NCI-H2196 (cell line): ENCODE measurements around the gene SLC9A3.
A peak's percentile ranks its signal among the peaks of the same experiment; 100 is the strongest.
"Not testable (repeated sequence)": the region's sequence is repeated elsewhere in the genome, so short reads cannot be mapped to it uniquely, and the experiment has no call there.

Source experiments
- DNase-seq: peaks from one replicate; lab custom pipeline; 2025; ENCODE audit not compliant: unreplicated experiment; lab: John Stamatoyannopoulos, UW

Gene SLC9A3

DNA sequence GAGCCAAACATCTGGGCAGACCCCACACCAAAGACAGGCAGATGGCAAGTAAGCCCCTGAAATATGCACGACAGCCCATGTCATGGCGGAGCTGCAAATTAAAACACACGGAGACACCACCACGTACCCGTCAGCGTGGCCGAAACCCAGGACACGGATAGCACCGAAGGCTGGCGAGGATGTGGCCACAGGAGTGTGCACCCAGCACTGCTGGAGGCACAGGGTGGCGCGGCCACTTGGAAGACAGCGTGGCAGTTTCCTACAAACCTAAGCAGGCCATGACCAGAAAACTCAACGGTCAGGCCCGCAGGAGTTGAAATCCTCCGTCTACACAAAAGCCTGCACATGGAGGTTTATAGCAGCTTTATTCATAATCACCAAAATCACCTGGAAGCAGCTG lies 12.8 kb downstream of the SLC9A3 start:
- no peak for DNase-seq

DNA sequence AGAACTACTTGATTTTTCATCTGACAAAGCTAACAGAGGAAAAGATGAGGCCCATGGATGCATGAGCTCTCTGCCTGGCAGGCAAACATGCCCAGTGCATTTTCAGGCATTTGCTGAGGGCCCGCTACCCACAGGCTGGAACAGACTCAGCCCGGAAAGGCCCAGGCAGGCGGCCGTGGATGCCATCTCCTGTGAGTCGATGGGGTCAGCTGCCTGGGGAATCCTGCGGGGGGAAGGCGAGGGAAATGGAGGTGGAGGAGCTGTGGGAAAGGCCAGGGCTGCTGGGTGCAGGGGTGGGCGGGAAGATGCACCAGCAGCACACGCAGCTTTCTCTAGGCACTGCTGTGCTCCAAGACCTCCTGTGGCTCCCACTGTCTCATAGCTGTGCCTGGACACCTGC lies 13.7 kb downstream of the SLC9A3 start:
- no peak for DNase-seq

DNA sequence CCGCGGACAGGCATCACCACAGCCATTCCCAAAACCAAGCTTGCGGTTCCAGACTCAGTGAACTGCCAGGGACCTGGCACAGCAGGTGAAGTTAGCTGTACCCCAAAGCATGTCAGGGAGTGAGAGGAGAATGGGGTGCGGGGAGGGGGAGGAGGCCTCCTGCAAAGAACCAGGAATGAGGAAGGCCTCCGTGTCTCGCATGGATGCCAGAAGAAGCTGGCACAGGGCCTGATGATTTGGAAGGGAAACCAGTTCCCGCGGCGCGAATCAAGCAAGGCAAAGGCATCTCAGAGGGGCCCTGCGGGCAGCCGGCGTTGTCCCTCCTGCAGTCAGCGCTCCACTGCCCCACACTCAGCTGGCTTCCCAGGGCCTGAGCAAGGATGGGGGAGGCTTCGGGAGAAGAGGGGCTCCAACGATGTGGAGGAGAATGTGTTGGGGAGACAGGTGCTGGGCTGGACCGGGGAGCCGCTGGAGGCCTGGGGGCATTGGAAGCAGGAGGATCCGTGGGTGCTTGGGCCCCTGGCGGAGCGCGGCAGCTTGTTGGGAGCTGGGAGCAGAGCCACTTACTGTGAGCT lies 14.6 kb downstream of the SLC9A3 start:
- no peak for DNase-seq

DNA sequence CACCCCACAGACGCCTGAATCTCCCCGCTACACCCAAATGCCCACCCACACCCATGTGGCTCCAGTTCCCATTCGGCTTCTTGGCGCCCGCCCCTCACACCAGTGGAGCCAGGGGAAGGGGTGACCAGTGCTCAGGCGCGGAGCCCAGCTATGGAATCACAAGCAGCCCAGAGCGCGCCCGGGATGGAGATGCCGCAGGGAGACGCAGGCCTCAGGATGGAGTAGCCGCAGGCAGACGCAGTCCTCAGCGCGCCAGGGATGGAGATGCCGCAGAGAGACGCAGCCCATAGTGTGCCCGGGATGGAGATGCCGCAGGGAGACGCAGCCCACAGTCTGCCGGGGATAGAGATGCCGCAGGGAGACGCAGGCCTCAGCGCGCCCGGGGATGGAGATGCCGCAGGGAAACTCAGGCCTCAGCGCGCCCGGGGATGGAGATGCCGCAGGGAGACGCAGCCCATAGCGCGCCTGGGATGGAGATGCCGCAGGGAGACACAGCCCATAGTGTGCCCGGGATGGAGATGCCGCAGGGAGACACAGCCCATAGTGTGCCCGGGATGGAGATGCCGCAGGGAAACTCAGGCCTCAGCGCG lies 16.2 kb downstream of the SLC9A3 start:
- DNase-seq, result not testable (repeated sequence)

DNA sequence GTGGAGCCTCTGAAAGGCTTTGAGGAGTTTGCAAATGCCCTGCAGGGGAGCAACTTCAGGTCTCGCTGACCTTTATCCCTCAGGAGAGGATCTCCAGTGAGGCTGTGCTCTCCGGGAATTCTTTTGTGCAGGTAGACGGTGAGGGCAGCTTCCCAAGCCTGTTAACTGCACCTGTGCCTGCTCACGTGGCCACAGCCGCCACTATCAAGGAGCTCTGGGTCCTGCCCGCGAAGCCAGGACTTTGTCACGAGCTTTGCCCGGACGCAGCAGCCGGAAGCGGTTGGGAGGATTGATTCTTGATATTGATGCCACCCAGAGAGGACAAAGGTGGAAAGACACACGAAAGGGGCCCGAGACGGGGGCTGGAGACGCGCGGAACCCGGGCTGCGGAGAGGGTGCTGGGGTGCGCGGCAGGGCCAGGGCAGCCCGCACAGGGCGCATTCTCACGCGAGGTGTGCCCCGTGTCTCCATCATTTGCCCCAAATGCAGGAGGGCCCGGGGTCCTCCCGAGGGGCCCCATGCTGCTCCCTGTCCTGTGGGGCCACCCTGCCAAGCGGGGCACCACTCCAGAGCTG lies 18.2 kb downstream of the SLC9A3 start:
- DNase-seq, result peak; percentile 60

DNA sequence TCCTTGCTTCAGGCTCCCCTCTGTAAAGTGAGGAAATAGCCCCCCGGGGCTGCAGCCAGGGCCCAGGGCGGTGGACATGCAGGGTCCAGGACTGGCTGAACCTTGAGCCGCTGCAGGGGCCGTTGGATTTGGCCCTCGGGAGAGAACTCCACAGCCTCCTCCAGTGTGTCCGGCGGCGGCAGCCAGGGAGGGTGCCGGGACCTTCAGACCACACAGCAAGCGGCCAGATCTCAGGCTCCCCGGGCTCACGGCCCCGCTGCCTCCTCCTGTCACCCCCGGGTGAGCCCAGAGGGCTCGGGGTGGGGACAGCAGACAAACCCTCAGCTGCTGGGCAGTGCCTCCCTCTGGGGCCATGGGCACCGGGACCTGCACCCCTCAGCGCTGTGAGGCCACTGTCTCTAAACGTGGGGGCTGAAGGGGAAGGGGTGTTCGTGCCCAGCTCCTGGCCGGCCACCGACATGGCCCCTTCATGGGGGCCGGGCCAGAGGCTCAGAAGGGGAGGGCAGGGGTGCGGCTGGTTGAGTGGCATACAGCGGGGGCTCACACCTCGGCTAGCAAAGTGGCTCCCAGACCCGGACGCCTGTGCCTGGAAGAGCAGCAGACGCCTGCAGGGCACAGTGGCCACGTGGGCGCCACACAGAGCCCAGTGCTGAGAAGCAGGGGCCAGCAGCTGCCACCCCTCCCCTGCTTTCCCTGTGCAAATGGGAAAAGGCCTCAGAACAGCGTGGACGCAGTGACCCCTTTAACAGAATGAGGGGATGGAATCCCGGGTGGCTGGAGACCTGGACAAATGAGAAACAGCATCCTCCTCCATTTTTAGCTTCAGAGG lies 19.7 kb downstream of the SLC9A3 start:
- DNase-seq, result no peak

DNA sequence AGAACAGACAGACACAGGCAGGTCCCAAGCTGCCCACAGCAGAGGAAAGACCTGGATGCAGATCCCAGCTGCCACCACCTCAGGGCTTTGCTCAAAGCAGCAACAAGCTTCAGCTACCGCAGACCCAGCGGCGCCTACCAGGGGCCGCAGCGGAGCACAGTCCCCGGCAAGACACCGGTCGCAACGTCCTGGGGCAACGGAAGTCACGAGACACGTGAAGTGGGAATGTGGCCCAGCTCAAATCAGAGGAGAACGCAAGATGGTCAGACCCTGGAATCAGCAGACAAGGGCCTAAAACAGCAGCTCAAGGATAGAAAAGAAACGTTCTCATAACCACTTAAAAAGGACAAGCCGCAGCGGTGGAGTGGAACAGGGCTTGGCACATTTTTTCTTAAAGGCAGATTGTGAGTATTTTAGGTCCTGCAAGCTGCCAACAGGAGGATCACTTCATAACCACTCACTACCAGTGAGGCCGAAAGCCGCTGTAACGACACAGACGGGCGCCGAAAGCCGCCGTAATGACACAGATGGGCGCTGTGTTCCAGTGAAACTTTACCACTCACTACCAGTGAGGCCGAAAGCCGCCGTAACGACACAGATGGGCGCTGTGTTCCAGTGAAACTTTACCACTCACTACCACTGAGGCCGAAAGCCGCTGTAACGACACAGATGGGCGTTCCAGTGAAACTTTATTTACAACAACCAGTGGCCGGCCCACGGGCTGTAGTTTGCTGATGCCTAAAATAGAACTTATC lies 21.7 kb downstream of the SLC9A3 start:
- DNase-seq, result no peak

DNA sequence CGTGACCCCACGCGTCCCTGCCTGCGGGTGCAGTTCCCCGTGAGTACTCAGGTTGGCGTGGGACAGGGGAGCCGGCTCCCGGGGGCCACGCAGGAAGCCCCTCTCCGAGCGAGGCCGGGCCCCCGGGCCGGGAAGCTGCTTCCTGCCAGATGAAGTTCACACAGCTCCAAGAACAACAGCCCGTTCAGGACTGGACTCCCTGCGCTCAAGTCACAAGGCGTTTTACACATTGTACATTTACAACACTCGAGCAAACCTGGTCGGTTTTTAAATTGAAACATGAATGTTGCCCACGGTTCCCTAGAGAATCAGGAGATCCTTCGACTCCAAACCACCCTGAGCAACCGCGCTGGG lies 22.4 kb downstream of the SLC9A3 start:
- no peak for DNase-seq

DNA sequence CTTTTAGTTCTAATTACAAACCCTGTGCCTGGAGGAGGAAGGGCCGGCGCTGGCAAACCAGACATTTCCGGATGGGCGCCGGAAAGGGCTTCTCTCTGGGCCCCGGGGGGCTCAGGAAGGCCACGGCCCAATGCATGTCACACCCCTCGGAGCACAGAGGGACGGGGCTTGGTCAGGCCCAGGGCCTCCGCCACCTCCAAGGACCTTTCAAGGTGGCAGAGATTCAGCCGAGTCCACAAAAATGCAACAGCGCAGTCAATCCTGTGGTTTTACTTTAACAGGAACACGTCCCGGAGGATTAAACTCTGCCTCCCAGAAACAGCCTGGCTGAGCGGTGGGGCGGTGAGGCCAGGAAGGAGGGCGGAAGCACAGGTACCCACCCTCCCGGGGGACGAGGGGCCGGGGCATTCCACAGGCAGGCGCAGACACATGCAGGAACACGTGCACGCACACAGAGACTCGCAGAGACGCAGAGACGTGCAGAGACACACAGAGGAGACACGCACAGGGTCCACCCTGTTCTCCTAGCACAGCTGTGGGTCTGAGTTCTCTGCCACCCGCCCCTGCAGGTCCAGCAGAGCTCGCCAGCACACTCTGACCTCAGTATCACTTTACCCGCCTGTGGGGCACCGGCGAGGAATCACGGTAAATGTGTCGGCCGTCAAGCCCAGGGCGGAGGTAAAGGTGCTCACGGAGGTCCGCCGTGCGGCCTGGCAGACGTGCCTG lies 23.0 kb downstream of the SLC9A3 start:
- DNase-seq, result no peak

DNA sequence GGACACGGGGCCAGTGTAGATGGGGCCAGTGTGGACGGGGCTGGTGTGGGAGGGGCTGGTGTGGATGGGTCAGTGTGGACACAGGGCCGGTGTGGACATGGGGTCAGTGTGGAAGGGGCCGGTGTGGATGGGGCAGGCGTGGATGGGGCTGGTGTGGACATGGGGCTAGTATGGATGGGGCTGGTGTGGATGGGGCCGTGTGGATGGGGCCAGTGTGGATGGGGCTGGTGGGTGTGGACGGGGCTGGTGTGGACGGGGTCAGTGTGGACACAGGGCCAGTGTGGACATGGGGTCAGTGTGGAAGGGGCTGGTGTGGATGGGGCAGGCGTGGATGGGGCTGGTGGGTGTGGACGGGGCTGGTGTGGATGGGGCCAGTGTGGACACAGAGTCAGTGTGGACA lies 23.8 kb downstream of the SLC9A3 start:
- DNase-seq, result no peak

DNA sequence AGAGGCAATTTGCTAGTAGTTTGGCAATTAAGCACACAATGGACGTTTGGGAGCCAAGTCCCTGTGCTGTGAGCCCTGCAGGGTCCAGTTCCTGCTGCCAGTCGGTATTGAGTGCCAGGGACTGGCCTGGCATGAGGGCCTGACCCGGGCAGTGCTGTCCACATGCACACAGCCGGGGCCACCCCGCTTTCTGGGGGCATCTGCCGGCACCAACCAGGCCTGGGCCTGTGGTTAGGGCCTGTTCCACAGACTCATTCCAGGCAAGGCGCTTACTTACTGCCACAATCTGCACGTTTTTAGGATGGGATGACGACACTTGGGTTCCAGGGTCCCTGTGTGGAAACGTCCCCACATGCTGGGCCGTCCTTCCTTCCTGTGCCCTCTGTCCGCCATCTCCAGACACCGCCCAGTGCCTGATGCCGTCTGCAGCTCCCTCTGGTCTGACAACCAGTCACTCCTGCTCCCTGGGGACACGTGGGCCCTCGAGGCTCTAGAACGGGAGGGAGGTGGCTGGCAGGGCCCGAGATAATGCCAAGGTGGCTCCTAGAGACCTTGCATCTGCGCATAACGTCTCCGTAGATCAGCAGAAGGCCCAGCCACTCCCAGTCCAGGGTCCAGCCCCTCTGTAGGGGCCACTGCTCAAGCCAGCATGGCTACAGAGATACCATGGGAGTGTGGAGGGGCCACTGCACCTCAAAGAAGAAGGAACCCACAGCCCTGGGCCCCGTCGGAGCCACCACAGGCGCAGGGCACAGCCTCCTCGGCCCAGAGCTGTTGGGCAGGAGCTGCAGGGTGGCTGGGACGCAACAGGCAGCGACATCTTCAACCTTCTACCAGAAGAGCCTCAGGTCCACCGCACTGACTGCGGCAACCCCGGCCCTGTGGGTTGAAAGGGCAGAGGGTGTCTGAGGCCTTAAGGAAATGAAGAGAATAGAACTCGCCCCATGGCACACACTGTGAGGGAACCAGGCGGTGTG lies 24.7 kb downstream of the SLC9A3 start:
- DNase-seq, result no peak

DNA sequence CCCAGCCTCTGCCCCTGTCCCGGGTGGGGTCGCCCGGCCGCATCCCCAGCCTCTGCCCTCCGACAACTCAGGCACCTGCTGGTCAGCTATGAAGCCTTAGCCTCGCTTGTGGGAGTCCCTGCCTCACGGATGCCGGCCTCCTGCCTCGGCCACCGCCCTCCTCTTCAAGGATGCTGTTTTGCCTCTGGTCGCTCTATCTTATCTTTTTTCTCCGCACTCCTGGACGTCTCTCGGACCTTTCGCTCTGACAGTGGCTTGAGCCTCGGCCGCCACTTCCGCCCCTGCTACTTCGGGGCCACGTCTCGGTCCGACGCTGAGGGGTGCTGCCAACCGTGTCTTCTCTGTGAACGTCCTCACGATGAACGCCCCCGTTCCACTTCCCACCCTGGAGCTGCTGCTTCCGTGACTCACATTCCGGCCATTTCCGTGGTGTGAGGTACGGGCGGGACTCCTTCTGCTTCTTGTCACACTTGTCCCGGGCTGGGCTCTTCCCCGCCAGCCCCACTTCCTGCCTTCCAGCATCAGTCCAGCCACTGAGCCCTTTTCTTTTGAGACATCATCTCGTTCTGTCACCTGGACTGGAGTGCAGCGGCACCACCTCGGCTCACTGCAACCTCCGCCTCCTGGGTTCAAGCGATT lies 26.3 kb downstream of the SLC9A3 start:
- DNase-seq, result no peak

DNA sequence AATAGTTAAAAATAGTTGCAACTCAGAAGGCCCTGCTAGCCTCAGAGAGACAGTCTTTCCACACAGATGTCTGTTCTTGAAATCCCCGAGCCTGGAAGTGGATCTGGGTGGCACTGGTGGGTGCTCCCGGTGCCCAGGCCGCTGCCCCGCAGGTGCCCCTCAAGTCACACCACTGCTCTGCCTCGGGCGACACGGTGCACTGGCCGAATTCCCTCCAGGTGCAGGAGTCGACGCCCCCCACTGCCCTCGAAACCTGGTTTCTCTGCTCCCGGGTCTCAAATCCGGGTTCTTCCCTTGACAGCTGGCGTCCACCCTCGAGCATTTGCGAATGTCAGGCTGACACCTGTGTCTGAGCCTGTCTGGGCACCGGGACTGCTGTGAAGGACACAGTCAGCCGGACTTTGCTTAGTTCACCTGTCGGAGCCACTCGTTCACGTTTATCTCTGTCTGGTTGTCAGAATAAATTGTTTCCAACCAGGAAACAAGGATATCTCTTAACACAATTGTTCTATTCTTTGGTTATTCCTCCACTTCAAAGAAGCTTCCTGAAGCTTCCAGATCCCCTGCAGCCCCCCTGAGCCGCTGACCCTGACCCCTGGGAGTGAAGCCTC lies 27.1 kb downstream of the SLC9A3 start:
- no peak for DNase-seq

DNA sequence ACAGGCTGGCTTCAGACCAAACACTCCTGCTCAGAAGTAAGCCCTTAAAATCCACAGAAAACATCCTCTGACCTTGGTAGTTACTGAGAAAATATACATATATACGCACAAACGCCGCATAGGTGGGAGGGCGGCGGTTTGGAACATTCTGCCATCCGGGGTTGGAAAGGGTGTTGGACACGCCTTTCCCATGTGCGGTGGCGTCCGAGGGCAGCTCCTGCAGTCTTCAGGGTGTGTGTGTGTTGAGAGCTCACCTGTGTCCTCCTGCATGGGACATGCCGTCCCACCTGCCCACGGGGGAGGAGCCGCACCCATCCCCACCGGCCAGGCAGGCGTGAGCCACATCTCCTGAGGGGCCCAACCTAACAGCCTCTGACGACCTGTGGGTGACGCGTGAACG lies 28.2 kb downstream of the SLC9A3 start:
- DNase-seq, result no peak

DNA sequence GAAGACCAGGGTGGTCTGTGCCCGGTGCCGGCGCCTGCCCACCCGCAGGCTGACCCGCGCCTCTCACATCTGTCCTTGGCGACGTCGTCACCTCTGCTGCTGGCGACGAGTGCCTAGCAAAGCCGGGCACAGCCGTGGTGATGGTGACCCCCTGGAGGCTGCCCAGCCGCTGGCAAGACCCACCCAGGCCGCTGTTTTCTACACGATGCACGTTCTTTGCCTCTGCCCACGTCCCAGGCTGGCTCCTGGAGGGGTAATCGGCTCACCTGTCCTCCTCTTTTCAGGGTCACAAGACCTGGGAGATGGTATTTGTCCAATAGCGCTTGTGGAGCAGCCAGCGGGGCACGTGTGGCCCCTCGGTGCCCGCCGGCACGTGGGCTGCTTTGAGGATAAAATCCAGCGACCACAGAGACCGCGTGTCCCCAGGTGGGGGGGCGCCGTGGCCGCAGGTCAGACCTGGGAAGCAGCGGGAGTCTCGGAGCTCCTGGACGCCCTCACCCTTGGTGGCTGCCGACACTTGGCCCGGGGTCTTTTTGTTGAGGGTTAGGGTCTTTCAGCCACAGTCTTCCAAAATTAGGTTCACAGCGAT lies 29.5 kb downstream of the SLC9A3 start:
- DNase-seq, result no peak

DNA sequence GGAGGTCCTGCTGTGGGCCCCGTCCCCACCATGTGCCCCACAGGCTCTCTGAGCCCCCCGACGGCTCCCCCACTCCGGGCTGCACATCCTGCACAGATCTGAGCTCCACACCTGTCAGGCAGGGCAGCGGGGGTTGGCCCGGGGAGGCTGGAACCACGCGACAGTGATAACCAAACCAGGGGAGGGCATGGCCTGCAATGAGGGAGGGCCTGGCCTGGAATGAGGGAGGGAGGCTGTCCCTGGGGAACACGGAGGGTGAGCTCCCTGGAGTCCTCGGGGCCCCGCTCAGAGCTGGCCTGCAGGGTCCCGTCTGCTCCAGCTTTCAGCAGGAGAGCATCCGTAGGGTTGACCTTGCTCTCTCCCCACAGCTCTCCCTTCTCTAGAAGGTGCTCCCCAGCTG lies 30.5 kb downstream of the SLC9A3 start:
- DNase-seq, result no peak

DNA sequence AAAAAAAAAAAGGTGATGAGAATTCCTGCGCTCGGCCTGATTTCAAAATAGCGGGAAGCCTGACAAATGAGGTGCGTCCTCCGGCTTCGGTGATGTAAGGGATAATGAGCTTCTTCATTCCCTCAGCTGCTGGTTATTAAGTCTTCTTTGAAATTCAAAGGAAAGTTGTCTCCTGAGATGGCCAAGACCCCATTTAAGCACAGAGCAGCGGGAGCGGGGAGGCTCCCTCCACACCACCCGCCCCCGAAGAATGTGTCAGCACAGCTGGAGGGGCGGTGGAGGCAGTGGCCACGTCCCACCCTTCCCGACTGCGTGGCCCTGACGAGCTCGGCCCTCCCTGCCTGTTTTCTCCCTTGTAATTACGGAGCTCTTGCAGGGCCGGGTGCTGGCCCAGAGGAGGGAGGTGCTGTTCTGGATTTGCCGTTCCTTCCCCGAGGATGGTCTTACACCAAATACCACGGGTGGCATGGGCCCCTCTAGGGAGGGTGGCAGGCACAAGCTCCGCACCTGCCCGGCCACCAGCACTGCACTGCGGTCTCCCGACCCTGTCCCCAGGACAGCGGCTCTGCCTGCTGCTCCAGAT lies 31.0 kb downstream of the SLC9A3 start:
- DNase-seq, result no peak

DNA sequence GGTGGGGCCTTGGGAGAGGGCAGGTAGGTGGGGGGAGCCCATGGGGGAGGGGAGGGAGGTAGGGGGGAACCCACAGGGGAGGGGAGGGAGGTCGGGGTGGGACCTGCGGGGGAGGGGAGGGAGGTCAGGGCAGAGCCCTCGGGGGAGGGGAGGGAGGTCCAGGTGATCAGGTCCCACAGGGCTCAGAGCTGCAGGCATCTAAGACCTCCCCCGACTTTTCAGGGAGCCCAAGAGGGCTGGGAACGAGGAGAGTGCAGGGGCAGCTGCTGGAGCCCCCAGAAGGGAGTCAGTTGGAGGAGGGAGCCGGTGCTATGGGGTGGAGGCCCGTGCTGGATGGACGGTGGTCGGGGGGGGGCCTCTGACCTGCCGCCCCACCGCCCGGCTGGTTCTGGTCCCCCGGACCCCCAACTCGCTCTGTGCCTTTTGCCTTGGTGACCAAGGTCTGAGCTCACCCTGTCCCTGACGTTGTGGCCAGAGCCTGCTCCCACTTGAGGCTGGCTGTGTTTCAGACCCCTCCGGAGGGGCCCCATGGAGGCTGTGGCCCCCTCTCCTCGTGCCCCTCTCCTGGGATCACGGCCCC lies 31.8 kb downstream of the SLC9A3 start:
- no peak for DNase-seq
